OCI-LY7 (cell line): ENCODE results near the gene SUOX. TPM values are rescaled to one million over a fixed set of nuclear protein-coding genes. Genes with fewer than 3 reads are reported as not detected.

ENCODE experiments used
- BruUV-seq: library from RNA; stranded (reverse); fragments of 400-500 nt; replicated peaks from 2 replicates; lab custom pipeline; 2021; lab: Mats Ljungman, UMichigan
- CTCF ChIA-PET: fragments of 300-600 bp; sonication (Branson Sonifier 250); formaldehyde crosslinking; loops from one replicate; lab custom pipeline; 2022; ENCODE audit warnings: antibody characterized with exemption; ENCODE audit not compliant: unreplicated experiment; lab: Charles Lee
- POLR2A ChIA-PET: fragments of 300-600 bp; sonication (Branson Sonifier 250); formaldehyde crosslinking; loops from one replicate; lab custom pipeline; 2022; ENCODE audit warnings: antibody characterized with exemption; lab: Charles Lee
- DNase-seq: peaks from one replicate; pipeline ENCODE4 v3.0.0-alpha.2; 2015; ENCODE audit warnings: low spot score
- H2AFZ ChIP-seq: fragments of 200-600 bp; sonication (generic), shearing (Covaris generic); 2 replicates; pipeline ENCODE4 v1.6.1; 2014; ENCODE audit warnings: mild to moderate bottlenecking, antibody characterized with exemption, low read length, moderate library complexity
- H3K27ac ChIP-seq: fragments of 200-600 bp; sonication (generic); 2 replicates; pipeline ENCODE4 v1.5.1; 2014; ENCODE audit warnings: mixed run types, low read depth, mild to moderate bottlenecking, moderate library complexity, low read length, inconsistent platforms; ENCODE audit not compliant: poor library complexity, severe bottlenecking
- H3K36me3 ChIP-seq: fragments of 200-600 bp; sonication (generic); 2 replicates; pipeline ENCODE4 v1.6.1; 2014; ENCODE audit warnings: mild to moderate bottlenecking, antibody characterized with exemption, low read length, moderate library complexity, mixed read lengths; ENCODE audit not compliant: insufficient read depth
- H3K4me1 ChIP-seq: fragments of 200-600 bp; sonication (generic); 2 replicates; pipeline ENCODE4 v1.5.1; 2014; ENCODE audit warnings: mild to moderate bottlenecking, low read length; ENCODE audit not compliant: insufficient read depth, poor library complexity, severe bottlenecking
- H3K4me2 ChIP-seq: fragments of 200-600 bp; sonication (generic); 2 replicates; pipeline ENCODE4 v1.6.1; 2014; ENCODE audit warnings: mild to moderate bottlenecking, low read length
- H3K4me3 ChIP-seq: fragments of 200-600 bp; sonication (generic); 2 replicates; pipeline ENCODE4 v1.5.1; 2014; ENCODE audit warnings: mild to moderate bottlenecking, low read depth, low read length; ENCODE audit not compliant: poor library complexity, severe bottlenecking
- H3K79me2 ChIP-seq: fragments of 200-600 bp; sonication (generic); 2 replicates; pipeline ENCODE4 v1.6.1; 2016; ENCODE audit warnings: low read depth, mild to moderate bottlenecking, low read length, moderate library complexity, mixed read lengths; ENCODE audit not compliant: insufficient read depth
- H3K9me2 ChIP-seq: fragments of 200-600 bp; sonication (generic); 2 replicates; pipeline ENCODE4 v1.6.1; 2016; ENCODE audit warnings: mild to moderate bottlenecking, low read length, mixed read lengths; ENCODE audit not compliant: insufficient read depth
- H3K9me3 ChIP-seq: fragments of 200-600 bp; sonication (generic); 2 replicates; pipeline ENCODE4 v1.6.1; 2014; ENCODE audit warnings: mild to moderate bottlenecking, mixed run types, low read length, mixed read lengths
- H4K20me1 ChIP-seq: fragments of 200-600 bp; sonication (generic); 2 replicates; pipeline ENCODE4 v1.6.1; 2014; ENCODE audit warnings: mild to moderate bottlenecking, antibody characterized with exemption, low read length, moderate library complexity, mixed read lengths; ENCODE audit not compliant: insufficient read depth
- EZH2phosphoT487 ChIP-seq: fragments of 200-600 bp; sonication (generic); IDR thresholded peaks from 2 replicates; pipeline ENCODE4 v1.6.1; 2018; ENCODE audit warnings: low read depth, borderline replicate concordance, mild to moderate bottlenecking, mixed run types, antibody characterized with exemption, low read length, moderate library complexity, mixed read lengths
- intact Hi-C: fragments of 100-400 bp; cut with micrococcal nuclease; formaldehyde crosslinking; loops from one replicate; pipeline ENCODE4 v1.10.0; 2022; ENCODE audit not compliant: unreplicated experiment
- total RNA-seq, 2 experiments: library from RNA; depleted of rRNA in 1 of 2; stranded (reverse); fragments of >200 nt in 1 of 2; shearing (Covaris generic) in 1 of 2; gene quantifications; 2 replicates each; pipeline ENCODE4 v1.2.3, GENCODE V29; 2014 to 2022
- TF ChIP-seq, protein P1 (sequence below): fragments of 200-600 bp; sonication (generic); conservative IDR thresholded peaks from 2 replicates; pipeline ENCODE4 v1.5.1; 2014; ENCODE audit warnings: mild to moderate bottlenecking, antibody characterized with exemption, low read length, moderate library complexity, mixed read lengths

Gene SUOX
- total RNA-seq, 2 experiments from 2014 or later, result 2.7 to 6.4 TPM

DNA sequence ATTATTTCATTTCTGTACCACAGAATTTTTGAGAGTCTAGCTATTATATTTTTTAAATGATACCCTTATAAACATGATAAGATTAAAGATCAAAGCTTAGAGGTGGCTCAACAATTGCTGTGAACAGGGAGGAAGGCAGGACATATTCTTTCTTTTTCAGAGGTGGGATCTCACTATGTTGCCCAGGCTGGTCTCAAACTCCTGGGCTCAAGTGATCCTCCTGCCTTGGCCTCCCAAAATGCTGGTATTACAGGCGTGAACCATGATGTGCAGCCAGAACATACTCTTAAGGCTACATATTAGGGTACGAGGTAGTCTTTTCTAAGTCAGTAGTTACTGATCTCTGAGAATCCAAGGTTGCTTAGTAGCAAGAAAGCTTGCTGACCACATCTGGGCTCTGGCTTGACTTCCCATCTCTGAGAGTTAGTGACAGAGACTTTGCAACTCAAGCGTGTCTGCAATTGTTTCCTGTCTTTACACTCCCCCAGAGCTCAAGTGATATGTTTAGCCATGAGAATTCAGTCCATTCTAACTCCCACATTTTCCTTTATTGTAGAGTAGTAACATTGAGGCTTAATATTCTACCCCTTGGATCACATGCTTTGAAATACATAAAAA is 14.6 kb upstream of the SUOX start:
- H3K4me2 ChIP-seq, result peak overlapping the region; percentile 63
- H3K9me2 ChIP-seq, result no peaks in the 10 kb centered on the region
- H2AFZ ChIP-seq, result no peak overlapping the region
- peaks cover 28% of the 10 kb centered on the region for H3K36me3 ChIP-seq
- ChIA-PET POLR2A (interaction anchor here (0.6 to 4.2 kb wide), 16 partner anchors 8 to 1647 kb away, joined by 3 to 32 read pairs (median 4); partner anchors contain the start of genes ORMDL2, RAB5B and SARNP), CTCF (interaction anchor here (0.5 to 1.1 kb wide), 4 partner anchors 29 to 244 kb away, joined by 3 to 9 read pairs (median 4); no protein-coding TSS in a partner anchor)
- peak; percentile 78 for DNase-seq
- H3K4me1 ChIP-seq, result peaks cover 28% of the 10 kb centered on the region
- no TSS peak for BruUV-seq
- intact Hi-C loops, result no loop called here
- no peak for TF ChIP-seq EZH2phosphoT487
- TF ChIP-seq, protein P1, sequence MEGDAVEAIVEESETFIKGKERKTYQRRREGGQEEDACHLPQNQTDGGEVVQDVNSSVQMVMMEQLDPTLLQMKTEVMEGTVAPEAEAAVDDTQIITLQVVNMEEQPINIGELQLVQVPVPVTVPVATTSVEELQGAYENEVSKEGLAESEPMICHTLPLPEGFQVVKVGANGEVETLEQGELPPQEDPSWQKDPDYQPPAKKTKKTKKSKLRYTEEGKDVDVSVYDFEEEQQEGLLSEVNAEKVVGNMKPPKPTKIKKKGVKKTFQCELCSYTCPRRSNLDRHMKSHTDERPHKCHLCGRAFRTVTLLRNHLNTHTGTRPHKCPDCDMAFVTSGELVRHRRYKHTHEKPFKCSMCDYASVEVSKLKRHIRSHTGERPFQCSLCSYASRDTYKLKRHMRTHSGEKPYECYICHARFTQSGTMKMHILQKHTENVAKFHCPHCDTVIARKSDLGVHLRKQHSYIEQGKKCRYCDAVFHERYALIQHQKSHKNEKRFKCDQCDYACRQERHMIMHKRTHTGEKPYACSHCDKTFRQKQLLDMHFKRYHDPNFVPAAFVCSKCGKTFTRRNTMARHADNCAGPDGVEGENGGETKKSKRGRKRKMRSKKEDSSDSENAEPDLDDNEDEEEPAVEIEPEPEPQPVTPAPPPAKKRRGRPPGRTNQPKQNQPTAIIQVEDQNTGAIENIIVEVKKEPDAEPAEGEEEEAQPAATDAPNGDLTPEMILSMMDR, result no peak
- H3K27ac ChIP-seq, result peak overlapping the region; percentile 46
- H3K79me2 ChIP-seq, result no peaks in the 10 kb centered on the region
- H3K4me3 ChIP-seq, result no peak overlapping the region
- no peaks in the 10 kb centered on the region for H4K20me1 ChIP-seq
- H3K9me3 ChIP-seq, result no peaks in the 10 kb centered on the region

DNA sequence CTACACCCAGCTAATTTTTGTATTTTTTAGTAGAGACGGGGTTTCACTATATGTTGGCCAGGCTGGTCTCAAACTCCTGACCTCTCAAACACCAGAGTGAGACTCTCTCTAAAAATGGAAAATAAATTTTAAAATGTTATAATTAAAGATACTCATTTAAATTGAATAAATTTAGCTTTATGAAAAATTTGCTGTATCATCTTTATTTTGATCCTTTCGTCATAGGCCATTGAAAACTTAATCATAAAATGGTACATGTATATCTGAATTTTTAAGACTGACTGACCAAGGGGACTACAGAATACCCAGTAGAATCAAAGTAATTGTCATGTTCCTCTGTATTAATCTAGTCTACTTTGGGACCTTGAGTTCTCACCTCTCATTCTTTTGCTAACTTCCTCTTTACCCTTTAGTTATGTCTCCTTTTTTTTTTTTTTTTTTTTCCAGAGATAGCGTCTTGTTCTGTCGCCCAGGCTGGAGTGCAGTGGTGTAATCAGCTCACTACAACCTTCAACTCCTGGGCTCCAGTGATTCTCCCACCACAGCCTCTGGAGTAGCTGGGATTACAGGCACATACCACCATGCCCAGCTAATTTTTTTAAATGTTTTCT is 13.7 kb upstream of the SUOX start:
- Histone ChIP-seq H3K9me2 (no peaks in the 10 kb centered on the region), H3K4me3 (no peak overlapping the region), H3K36me3 (peaks cover 32% of the 10 kb centered on the region), H3K79me2 (no peaks in the 10 kb centered on the region), H3K27ac (peak overlapping the region; percentile 46), H3K9me3 (no peaks in the 10 kb centered on the region), H2AFZ (no peak overlapping the region), H3K4me1 (peaks cover 28% of the 10 kb centered on the region), H4K20me1 (no peaks in the 10 kb centered on the region), H3K4me2 (peak overlapping the region; percentile 63)
- ChIA-PET CTCF (interaction anchor here (0.7 kb wide), 1 partner anchor 159 kb away, joined by 3 read pairs; no protein-coding TSS in a partner anchor), POLR2A (interaction anchor here (0.6 to 4.2 kb wide), 11 partner anchors 8 to 254 kb away, joined by 3 to 32 read pairs (median 5); partner anchors contain the start of genes ORMDL2, RAB5B and SARNP)
- BruUV-seq, result no TSS peak
- intact Hi-C loops, result no loop called here
- peak; percentile 27 for DNase-seq
- no peak for TF ChIP-seq EZH2phosphoT487
- TF ChIP-seq, protein P1, result no peak
